Hematopoietic multipotent progenitor cell treated with erythropoietin and hydrocortisone succinate and interleukin-3 and kit ligand, for 17 days (in vitro differentiated cells): Measurements from ENCODE around the gene LGMN.
"Not testable (repeated sequence)": the region's sequence is repeated elsewhere in the genome, so short reads cannot be mapped to it uniquely, and the experiment has no call there.

Source experiments
- DNase-seq: peaks from one replicate; pipeline ENCODE4 v3.0.0-alpha.2; 2015; ENCODE audit warnings: low spot score

LGMN gene

DNA sequence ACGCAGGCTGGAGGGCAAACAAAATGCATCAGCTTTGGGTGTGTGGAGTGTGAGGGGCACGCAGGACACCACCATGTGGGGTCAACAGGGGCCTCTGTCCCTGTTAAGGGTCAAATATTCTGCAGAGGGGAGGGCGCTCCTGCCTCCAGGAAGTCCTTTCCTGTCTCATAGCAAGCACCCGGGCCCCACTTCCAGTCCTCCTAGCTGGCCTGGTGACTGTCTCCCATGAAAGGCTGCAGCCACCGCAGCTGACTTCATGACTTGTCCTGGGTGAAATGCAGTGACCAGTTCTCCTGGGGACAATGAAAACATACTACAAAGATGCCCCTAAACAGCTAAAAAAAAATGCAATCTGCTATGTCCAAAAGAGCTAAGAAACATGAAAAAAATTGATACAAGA lies 53.6 kb downstream of the LGMN start:
- DNase-seq, result no peak

DNA sequence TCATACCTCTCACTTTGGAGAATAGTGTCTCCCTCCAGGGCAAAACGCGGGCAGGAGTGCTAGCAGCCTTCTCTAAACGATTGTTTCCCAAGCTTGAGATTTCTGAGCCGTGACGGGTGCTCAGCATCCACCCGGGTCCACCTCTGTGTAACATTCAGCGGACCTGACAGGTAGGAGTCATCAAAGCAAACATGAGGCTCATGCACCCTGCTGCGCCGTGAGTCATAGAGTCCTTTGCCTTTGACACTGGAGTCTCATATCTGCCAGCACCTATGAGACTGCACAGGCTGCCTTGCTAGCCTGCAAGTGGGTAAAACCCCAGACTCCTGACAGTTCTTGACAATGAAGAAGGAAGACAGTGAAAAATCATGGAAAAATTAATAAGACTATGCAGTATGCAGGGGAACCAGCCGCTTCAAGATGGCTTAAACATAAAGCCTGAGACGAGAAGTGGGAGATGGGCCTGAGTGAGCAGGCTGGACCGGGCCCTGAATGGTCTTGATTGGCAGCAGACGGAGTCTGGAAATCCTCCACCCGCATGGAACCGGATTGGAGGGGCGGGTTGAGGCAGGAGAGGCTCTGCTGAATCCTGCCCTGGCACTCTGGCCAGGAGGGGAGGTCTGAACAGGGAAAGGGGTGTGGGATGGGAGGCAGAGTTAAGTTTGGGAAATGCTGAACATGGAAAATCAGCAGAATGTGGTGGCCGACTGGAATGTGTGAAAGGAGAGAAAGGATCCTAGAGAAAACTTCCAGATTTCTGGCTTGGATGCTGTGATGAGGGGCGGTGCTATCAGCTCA lies 54.2 kb downstream of the LGMN start:
- no peak for DNase-seq

DNA sequence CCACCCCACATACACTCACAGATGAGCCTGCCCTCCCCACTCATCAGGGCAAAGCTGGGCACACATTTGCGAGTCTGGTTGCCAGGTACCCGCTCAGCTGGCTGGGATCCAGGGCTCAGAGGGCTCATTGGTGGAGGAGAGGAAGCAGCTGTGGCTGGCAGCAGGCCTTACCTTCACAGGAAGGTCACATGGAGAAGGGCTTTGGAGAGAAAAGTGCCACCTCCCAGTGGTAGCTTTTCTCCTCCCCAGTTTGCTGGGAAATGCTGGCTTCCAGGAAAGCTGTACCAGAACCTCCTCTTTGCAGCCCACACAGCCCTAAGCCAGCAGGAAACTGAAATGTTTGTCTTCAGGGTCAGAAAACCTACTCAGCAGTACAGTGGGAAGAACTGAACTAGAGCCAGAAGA lies 55.6 kb downstream of the LGMN start:
- no peak for DNase-seq

DNA sequence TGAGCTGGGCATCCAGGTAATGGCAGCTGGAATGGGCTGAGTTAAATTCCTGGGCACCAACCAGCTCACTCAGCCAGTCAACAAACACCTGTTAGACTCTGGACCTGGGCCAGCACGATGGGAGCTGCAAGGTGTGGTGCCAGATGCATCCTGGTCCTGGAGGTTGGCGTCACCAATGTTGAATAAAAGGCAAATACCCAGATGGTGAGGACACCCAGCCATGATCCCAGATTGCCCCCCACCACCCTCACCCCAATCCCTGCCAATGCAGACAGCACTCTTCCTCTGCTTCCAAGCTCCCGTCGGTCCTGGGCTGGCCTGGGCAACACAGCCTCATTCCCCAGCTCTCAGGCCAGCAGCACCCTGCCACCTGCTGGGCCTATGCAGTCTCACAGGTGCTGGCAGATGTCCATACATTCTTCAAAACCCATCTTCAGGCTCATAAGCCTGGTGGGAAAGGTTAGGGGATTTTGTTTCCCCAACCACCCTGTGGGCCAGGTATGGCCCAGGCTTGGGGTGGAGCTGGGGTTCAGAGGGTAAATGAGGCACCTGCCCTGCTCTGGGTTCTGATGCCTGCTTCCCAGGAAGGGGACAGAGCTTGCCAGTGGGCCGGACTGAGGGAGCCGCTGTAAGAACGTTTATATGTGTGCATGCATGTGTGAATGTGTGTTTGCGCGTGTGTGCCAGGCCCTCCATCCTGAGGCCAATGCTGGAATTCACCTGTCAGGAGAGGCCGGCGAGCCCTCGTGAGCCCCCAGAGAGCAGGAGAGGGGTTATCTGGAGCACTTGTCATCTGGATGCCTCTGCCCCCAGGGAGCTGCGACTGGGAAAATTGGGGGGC lies 58.0 kb downstream of the LGMN start:
- no peak for DNase-seq

DNA sequence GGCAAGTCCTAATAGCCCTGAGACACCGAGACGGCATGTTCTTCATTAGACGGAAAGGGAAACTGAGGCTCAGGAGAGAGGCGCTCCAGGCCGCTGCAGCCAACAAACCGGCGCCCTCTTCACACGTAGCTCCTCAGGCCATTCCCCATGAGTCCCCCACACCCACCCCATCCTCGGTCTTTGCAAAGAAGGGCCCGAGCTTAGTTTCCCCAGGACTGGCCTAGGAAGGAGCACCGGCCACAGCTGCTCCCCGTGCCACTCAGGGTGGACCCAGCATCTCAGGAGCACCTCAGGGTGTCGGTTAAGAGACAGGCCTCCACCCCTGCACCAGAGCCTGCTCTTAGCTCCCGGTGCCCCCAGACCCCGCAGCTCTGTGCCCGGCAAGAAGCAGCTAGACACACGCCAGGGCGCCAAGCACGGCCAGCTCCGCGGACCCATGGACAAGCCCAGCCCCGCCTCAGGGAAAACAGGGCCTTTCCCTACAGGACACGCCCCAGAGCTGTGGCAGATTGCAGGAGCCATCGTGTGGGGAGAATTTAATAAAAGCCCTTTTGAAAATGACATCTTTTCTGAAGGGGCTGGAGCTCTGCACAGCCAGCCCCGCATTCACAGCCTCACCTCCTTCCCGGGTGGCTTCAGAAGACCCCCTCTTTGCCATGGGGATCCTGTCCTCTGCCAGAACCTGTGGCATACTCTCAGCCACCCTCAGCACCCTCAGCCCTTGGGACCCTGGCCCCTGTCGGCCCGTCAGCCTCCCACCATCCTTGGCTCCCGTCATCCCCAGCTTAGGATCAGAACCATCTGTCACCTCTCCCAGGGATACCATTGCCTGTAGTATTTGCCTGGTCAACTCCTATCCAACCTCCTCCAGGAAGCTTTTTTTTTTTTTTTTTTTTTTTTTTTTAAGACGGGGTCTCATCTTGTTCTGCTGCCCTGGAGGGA lies 59.7 kb downstream of the LGMN start:
- no peak for DNase-seq

DNA sequence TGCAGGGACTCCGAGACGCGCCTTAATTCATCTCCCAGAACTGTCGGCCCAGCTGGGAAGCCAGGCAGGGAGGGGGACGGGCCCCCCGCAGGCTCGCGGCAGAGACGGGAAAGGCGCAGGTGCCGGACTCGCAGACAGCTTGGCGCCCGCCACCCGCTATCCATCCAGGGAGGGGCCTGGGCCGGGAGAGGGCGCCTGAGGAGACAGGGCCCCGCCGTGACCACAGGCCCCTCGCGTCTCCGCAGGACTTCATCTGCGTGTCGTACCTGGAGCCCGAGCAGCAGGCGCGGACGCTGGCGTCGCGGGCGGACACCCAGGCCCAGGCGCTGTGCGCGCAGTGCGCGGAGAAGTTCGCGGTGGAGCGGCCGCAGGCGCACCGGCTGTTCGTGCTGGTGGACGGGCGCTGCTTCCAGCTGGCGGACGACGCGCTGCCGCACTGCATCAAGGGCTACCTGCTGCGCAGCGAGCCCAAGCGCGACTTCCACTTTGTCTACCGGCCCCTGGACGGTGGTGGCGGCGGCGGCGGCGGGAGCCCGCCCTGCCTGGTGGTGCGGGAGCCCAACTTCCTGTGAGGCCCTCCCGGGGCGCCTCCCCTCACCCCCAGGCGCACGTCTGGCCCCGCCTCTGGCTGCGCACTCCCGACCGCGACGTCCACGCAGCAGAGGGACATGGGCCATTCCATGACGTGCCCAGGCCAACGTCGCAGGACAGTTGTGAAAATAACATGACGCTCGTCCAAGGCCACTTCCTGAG lies 60.6 kb downstream of the LGMN start:
- no peak for DNase-seq

DNA sequence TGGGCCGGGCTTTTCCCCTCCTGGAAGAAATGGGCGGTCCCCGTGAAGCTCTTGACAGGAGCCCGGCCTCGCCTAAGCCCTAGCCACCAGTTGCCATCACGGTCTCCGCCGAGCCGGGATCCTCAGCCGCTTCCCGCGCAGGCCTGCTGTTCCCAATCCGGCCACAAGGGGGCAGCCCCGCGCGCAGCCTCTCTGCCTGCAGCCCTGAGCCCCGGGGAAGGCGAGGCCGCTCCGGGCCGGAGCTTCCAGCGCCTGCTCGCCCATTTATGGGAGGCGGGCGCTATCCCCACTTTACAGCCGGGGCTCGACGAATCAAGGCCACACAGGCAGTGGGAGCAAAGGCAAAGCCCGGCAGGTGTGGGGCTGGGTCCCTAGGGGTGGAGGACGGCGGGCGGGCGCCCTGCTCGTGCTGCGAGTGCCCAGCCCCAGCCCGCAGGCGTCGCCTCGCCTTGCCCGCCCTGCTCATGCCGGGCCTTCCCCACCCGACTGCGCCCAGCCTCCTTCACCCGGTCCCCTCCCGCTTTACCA lies 61.5 kb downstream of the LGMN start:
- DNase-seq, result no peak

DNA sequence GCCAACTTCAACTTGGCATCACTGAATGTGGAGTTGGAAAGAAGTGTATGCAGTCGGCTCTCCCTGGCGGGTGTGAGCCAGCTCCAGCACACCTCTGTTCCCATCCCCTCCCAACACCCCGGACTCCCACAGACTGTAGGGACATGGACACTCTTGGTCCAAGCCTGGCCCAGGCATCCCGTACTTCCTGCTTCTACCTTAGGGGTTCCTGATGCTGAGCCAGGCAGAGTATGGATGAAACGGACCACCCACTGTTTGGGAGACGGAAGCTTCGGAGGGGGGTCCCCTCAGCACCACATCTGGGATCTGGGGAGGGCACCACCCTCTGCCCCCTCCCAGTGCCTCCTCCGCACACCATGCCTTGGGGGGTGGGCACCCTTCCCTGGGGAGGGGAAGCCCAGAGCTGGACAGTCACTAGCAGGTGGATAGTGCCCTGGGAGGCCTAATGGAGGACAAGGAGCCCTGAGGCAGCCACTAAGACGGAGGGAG lies 62.0 kb downstream of the LGMN start:
- no peak for DNase-seq

DNA sequence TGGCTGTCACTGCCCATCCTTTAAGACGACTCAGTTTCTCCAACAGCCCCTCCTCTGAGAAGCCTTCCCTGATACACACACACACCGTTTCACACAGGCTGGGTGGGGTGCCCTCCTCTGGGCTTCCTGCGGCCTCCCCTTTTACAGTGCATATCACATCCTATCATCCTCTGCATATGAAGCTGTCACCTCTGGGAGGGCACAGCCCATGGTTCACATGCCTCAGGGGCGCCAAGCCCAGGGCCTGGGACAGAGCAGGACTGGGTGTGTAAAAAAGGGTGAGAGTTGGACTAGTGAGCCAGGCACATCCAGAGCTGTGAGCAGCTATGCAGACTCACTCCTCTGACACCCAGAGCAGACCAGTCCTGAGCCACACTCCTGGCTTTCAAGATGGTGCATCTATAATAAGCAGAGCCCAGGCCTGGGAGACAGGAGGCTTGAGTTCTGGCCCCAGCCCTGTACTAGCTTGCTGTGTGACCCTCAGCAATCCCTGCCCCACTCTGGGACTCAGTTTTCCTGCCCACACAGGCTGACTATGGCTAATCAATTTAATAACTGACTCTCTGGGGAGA lies 62.6 kb downstream of the LGMN start:
- DNase-seq, result no peak

DNA sequence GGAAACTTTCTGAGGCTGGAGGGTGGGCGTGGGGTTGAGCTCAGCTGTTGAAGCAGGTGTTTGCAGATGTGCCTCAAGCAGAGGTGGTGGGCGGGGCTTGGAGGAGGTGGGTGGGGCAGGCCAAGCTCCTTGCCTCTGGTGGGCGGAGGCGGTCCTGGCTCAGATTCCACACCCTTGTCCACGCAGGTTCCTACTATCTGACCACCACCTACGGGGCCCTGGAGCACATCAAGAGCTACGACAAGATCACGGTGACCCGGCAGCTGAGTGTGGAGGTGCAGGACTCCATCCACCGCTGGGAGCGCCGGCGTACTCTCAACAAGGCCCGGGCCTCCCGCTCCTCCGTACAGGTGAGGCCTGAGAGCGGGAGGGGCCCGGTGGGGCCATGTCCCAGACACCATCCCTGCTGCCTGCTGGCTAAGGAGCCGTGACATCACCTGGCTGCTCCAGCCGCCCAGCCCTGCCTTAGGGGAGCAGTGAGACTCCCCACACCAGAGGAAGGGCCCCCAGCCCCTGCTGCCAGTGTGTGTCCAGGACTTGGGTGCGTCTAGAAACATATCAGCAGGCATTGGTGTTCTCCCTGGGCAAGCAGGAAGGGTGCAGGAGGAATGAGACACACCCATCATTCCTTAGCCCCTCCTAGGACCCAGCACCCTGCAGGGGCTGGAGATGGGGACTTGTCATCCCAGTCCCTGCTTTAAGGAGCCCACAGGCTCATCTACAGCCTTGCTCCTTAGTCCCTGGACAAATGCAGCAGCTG lies 63.4 kb downstream of the LGMN start:
- DNase-seq, result no peak

DNA sequence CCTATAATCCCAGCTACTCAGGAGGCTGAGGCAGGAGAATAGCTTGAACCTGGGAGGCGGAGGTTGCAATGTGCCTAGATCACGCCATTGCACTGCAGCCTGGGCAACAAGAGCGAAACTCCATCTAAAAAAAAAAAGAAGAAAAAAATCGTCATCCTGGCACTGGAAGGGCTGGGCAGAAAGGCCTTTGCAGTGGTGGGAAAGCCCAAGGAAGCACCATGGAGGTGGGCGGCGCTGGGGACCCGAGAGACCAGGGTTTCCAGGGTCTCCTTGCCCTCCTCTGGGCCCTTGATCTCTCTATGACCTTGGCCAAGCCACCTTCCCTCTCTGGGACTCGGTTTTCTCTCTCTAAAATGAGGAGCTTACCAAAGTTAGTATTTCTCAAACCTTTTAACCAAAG lies 65.4 kb downstream of the LGMN start:
- DNase-seq, result no peak

DNA sequence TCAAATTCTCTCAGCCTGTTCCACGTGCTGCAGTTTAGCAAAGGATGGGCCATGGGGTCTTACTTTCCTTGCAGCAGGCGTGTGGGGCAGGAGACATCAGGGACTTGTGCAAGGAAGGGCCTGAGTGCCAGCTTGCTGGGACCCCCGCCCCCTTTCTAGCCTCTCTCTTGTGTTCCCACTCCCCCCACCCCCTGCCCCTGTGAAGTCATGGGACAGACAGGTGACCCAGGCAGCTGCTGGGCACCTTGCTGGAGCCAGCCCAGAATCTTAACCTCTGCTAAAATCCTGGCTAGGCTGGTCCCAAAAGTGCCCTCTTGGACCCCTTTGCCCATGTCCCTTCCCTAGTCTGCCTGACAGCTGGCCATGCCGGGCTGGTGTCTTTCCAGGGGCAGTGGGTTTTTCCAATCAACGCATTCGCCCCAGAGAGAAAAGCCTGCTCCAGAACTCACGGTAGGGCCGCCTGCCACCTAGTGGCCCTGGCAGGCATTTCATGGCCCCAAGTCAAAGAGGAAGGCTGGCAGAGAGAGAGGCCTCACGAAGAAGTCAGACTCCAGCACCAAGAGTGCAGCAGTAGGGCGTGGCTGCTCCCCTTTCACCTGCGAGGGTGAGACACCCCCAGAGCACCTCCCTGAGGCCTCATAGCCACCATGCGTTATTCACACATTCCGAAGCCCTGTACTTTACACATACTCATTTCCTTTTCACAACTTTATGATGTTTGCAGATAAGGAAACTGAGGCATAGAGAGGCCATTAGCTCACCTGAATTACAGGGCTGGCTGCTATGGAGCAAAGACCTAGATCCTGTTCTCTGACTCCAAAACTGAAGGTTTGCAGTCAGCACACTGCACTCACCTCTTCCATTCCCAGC lies 67.4 kb downstream of the LGMN start:
- peak; percentile 72 for DNase-seq

DNA sequence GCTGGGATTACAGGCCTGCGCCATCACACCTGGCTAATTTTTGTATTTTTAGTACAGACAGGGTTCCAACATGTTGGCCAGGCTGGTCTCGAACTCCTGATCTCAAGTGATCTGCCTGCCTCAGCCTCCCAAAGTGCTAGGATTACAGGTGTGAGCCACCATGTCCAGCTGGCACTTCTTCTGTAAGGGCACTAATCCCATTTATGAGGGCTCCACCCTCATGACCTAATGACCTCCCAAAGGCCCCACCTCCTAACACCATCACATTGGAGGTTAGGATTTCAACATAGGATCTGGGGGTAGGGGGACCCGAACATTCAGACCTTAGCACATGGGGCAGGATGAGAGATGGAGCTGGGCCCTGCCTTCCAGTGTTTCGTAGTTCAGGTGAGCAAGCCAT lies 68.1 kb downstream of the LGMN start:
- DNase-seq, result not testable (repeated sequence)

DNA sequence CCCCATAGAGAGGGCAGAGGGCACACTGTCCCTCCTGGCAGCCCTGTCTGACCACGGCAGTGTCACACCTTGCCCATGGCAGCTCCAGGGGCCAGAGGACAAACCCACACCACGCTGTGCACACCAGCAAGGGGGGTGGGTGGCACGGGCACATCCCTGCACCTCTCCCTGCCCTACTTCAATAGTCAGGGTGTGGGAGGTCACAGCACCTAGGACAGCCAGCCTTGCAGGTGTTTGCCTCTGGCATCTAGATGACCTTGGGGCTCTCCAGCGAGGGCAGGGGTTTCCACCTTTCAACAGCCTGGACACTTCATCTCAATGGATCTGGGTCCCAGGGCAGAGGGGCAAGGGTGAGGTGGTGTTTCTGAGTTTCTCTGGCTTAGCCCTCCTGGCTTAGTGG lies 69.2 kb downstream of the LGMN start:
- DNase-seq, result no peak

DNA sequence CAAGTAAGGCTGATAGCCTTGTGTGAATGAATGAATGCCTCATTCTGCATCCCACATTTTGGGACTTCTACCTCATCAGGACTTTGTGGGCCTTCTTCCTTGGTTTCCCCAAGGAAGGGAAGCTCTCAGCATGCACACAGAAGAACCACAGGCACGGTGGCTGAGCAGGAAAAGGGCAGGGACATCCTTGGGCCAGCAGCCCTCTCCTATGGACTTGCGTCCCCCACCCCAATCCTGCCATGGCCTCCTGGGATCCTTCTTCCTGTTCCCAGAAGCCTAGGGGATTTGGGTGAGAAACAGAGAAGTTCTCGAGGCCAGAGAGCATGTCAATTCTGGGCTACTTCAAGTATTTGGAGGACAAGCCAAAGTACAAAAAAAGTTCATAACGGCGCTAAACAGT lies 69.7 kb downstream of the LGMN start:
- DNase-seq, result no peak

DNA sequence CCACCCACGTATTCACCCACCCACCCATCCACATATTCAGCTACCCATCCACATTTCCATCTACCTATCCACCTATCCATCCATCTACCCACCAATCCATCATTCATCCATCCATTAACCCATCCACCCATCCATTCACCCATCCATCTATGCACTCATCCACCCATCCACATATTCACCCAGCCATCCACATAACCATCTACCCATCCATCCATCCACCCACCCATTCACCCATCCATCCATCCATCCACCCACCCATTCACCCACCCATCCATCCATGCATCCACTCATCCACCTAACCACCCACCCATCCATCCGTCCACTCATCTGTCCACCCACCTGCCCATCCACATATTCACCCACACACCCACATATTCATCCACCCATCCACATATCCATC lies 70.5 kb downstream of the LGMN start:
- DNase-seq, result no peak

DNA sequence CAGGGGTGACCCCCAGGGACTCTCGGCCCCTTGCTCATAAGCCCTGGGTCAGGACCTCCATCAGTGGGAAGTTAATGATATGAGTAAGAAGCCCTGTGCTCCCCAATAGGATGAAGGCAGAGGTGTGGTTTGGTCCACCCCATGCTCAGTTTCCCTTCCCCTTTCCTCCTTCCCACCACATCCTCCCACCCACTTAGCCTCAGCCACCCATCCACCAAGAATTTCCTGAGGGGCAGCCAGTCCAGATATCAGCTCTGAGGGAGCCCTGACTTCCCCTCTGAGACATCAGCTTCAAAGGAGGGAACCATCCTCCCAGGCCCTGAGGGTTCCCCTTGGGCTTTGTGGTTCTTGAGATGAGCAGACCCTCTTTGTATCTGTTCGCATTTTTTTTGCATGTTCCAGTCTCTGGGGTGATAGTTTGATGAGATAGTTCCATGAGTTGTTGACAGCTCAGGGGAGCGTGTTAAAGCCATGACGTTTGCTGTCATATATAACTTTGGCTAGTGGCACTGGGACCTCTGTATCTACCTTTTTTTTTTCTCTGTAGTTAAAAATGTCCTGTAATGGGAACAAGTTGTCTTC lies 71.2 kb downstream of the LGMN start:
- DNase-seq, result no peak

DNA sequence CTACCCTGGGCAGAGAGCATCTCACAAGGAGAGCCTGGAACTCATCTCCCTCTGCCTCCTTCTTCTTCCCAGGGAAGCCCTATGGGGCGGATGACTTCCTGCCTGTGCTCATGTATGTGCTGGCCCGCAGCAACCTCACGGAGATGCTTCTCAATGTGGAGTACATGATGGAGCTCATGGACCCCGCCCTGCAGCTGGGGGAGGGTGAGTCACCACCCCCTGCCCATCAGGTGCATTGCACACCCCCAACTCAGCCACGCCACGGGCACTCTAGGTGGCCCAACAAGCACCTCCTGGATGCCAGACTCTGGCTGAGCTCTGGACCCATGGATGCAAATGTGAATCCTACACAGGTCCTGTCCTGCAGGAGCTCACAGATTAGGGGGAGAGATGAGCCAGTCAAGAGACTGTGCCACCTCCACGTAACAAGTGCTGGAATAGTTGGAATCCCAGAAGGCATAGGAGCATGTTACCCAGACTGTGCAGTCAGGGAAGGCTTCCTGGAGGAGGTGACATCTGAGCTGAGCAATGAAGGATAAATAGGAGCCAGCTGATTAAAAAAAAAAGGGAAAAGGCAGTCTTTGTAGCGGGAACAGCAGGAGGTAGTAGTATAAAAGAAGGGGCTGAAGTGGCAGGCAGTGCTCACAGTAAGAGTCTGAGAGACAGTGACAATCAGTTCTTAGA lies 71.9 kb downstream of the LGMN start:
- no peak for DNase-seq
